Body of pancreas (tissue), 4 donors: ENCODE measurements around the gene PAM.

Experiments
- POLR2A ChIP-seq, 3 donors: fragments of 450-650 bp; IDR thresholded peaks; one replicate each; pipeline ENCODE4 v1.6.1; 2016; ENCODE audit warnings: antibody characterized with exemption in 3 of 3, mild to moderate bottlenecking in 2 of 3
- TF ChIP-seq, protein P1 (sequence below), 7 experiments: fragments of 450-650 bp in 4 of 7; fragments of 200-600 bp in 3 of 7; sonication (generic) in 3 of 7; IDR thresholded peaks; one replicate each; pipeline ENCODE4 v1.5.1; 2016 to 2019; ENCODE audit warnings: antibody characterized with exemption in 7 of 7

DNA sequence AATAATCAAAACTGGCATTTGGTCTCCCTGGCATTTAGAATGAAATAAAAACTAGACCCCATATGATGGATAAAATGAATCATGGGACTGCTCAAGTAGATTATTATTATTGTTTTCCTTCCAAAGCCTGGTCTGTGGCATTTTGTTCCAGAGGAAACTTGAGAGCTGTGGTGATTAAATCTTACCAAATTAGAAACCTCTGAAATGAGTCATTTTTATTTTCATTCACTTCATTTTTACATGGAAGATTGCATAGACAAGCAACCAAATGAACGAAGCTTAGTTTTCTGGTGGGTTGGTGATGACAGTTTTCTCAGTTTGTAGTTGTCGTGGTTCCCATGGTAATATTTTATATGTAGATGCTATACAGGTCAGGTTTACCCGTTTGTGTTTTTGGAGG lies 23.4 kb downstream of the PAM start:
- TF ChIP-seq, protein P1, sequence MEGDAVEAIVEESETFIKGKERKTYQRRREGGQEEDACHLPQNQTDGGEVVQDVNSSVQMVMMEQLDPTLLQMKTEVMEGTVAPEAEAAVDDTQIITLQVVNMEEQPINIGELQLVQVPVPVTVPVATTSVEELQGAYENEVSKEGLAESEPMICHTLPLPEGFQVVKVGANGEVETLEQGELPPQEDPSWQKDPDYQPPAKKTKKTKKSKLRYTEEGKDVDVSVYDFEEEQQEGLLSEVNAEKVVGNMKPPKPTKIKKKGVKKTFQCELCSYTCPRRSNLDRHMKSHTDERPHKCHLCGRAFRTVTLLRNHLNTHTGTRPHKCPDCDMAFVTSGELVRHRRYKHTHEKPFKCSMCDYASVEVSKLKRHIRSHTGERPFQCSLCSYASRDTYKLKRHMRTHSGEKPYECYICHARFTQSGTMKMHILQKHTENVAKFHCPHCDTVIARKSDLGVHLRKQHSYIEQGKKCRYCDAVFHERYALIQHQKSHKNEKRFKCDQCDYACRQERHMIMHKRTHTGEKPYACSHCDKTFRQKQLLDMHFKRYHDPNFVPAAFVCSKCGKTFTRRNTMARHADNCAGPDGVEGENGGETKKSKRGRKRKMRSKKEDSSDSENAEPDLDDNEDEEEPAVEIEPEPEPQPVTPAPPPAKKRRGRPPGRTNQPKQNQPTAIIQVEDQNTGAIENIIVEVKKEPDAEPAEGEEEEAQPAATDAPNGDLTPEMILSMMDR (IDR thresholded peaks at IDR 0.05): no peak
- no peak for TF ChIP-seq POLR2A (IDR thresholded peaks at IDR 0.05)
